Stimulated activated CD8-positive, alpha-beta memory T cell treated with anti-CD3 and anti-CD28 coated beads, Interleukin-2, amount 100 ng/mL, for 1 hour (primary cell): ENCODE measurements around the gene HEBP2.
"Not testable (repeated sequence)": the region's sequence is repeated elsewhere in the genome, so short reads cannot be mapped to it uniquely, and the experiment has no call there.

ENCODE experiments used
- DNase-seq, 2 donors: peaks; one replicate each; pipeline ENCODE4 v3.0.0-alpha.2; 2020; ENCODE audit warnings: low read depth in 2 of 2

The HEBP2 gene

DNA sequence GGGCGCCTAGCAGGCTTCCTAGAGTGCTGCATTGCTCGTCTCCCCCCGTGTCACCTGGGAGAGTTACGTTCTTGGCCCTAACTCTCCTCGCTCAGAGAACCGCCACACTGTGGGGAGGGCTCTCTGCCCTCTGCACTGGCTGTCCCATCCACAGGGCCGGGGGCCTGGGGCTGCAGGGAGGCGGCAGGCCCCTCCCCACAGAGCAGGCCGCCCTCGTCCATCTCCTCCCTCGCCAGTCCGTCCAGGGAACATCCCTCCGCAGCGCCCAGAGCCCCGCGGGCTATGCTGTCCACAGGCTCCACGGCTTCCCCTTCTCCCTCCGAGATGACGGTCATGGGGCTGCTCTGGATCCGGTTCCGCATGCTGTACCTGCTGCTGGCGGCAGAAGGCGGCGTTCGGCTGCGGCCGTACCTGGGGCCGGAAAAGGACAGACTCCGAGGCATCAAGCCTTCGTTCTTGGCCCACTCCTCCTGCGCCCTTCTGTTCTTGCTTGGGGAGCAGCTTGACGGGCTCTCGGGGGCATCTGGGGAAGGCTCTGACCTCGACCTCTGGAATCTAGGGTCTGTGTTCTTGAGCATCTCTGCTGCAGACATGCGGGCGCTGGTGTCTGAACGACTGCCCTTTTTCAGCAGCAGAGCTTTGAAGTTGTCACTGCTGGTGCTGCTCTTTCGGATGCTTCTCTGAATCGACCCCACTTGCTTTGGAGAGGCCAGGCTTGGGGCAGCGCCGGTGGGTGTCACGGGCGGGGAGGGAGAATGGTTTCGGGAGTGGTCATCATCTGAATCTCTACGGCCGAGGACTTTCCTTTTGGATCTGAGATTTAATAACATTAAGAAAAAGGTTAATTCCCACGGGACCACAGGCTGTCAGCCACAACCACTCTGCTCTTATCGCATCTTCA, 20.2 kb downstream of the HEBP2 start:
- no peak for DNase-seq

DNA sequence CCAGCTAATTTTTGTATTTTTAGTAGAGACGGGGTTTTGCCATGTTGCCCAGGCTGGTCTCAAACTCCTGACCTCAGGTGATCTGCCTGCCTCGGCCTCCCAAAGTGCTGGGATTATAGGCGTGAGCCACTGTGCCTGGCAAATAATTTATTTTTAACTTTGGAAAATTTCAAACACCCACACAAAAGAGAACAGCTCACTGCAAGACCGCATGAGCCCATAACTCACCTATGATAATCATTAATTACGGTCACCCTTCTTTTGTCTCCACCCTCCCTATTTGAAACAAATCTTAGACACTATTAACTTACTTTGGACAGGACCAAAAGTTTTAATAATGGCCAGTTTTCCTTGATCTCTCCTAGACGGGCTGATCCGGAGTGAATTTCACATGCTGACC, 21.2 kb downstream of the HEBP2 start:
- DNase-seq = not testable (repeated sequence)

DNA sequence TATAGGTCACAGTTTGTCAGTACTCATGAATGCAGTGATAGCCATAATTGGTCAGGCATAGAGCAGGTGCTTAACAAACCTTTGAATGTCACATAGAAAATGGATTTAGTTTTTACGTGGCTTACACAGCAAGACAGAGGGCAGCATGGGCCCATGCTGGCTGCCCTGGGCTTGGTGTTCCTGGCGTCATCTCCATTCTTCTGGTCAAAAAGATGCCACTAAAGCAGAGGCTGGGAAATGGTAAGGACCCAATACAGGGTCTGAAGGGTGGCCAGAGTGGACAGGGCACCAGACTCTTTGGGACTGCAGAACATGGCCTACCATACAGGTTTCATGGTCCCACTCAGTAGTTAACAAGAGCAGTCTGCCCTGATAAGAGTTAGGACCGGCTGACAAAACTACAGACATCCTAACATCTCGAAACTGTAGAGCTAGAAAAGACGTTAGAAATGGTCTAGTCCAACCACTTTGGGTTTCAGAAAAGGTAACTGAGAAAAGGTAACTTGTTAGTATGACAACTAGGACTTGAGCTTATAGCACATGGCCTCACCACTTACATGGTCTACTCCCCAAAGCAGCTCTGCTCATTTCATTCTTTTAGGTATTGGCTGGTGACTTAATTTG, 22.6 kb downstream of the HEBP2 start:
- DNase-seq = no peak

DNA sequence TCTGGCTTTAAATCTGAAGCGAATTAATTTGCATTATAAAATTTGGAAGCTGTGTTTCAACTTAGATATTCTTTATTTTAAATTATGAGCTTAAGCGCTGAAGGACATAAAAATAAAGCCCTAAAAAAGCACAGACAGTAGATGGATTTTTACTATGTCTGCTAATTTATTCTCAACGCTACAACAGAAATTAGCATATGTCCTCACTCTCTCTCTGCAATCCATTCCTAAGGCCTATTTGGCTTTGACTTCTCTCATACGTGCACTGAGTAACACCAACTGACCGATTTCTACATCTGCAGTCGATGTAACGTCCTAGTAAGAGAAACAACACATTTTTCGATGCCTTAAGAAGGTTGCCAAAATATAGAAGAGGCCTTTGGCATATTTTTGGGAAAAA, 23.7 kb downstream of the HEBP2 start:
- DNase-seq = no peak

DNA sequence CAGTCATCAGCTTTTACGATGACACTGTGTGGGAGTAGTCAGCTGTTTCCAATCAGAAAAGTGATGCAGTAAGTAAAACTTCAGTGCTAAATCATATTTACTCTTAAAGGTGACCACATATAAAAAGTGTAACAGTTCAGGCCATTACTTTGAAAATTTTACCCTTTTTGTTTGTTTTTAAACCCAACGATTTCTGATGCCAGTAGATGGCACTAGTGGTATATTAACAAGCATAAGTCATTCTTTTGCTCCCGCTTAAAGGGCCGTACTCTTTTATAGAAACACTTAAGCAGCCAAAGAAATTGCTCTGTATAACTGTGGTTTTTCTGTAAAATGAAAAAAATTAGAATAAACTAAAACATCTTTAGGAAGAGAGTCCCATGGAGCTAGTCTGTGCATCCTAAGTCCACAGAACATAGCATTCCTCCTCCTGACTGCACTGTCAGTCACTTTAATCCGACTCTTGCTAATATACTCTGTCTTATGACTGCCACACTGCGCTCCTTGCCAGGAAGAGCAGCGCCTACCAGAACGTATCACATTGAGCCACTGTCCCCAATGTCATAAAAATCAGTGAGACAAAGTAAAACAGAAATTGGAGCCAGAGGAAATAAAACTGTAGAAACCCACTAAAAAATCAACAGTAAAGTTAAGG, 25.0 kb downstream of the HEBP2 start:
- DNase-seq = no peak

DNA sequence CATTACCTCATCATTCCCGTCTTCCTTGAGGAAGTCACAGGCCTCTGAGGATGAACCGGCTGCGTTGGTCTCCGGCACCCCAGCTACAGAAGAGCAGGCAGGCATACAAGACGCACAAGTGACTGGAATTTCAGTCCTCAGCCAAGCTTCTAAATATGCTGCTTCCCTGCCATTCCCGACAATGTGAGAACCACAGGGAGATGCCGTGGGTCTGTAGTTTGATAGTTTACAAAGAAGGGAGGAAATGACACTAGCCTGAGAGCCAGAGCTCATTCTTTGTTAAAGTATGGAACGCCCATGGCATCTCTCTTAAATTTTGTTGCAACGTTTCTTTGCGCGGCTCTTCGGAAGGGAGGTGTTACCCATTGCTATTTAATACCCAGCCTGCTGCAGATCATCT, 25.7 kb downstream of the HEBP2 start:
- no peak for DNase-seq

DNA sequence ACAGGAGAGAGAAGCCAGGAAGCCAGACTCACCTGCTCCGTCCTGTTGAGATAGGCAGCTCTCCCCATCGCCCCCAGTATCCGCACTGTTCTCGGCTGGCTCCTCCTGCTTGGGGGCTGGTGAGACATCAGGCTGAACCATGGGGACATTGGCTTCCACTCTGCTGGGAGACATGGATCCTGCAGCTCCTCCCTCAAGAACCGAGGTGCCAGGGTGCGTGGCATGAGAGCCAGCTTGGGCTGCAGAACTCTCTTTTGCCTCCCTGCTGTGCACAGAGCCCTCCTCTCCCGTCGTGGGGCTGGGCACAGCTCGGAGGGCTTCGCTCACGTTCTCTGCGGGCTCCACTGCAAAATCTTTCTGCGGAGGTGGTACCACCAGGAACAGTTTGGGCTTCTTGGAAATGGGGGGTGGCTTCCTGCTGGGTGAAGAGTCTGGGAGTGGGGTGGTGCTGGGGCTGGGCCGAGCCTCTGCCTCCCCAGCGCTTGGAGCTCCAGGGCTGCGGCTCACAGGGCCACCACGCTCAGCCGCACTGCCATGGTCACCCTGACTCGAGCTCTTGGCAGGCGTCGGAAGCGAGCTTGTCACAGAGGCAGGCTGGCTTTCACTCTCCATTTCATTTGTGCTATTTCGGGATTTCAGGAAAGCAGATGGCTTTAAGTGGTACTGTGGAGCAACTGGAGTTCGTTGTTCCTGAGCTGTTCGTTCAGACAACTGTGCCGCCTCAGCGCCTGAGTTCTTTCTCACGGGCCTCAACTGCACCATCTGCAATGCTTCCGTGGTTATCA, 26.5 kb downstream of the HEBP2 start:
- no peak for DNase-seq

DNA sequence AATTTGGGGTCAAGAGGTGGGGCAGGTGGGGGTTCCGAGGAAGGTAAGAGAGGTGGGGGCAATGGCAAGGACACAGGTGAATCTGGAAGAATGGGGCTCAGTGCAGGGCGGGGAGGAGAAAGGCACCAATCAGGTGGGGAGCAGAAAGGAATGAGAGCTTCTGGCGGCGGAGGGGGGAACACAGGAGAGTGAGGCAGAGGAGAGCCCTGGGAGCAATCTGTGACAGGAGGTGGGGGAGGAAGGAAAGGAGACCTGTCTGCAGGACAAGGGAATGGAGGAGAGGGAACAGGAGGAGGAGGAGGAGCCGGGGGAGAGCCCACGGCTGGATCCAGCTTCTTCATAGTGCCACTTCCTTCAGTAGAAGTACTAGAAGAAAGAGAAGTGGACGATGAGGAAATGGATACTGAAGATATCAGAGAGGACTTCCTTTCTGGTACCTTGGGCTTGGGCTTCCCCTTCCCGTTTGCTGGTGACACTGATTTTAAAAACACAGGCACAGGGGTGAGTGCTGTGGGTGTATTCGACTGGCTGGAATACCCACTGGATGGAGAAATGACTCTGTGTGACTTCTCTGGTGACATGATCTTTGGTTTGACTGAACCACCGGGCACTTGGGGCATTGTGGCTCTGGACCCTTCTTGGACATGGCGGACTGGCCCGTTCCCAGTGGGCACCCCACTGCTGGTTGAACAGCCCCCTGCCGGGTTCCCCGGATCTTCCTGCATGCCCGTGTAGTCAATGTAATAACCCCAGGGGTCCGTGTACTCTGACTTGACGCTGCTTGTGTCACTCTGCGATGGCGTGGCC, 27.4 kb downstream of the HEBP2 start:
- DNase-seq = no peak

DNA sequence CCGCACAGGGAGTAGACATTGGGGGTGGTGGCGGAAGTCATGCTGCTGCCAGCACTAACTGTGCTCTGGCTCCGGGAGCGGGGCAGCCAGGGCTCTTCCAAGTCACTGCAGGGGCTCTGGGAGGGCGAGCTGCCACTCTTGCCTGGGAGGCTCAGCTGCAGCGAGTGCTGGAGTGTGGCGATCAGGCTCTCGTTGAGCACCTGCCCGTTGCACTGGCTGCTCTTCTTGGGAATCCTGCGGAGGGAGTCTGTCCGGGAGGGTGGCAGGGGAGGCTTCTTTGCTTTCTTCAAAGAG, 28.0 kb downstream of the HEBP2 start:
- no peak for DNase-seq

DNA sequence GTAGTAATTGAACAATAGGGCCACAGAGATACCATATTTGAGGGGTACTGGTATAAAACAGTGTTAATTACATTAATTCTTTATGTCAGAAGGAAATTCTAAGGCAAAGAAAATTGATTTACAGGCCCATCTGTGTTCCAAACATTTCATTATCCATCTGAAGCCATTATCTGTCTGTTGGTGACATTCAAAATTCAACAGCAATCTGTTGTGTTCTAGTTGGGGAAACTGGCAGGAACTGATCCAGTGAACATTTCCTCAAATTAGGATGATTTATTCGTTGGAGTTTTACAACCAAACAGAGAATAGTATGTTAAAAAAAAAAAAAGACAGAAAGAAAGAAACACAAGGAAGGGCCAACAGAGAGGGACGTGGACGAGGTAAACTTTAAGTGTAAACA, 30.1 kb downstream of the HEBP2 start:
- DNase-seq = no peak

DNA sequence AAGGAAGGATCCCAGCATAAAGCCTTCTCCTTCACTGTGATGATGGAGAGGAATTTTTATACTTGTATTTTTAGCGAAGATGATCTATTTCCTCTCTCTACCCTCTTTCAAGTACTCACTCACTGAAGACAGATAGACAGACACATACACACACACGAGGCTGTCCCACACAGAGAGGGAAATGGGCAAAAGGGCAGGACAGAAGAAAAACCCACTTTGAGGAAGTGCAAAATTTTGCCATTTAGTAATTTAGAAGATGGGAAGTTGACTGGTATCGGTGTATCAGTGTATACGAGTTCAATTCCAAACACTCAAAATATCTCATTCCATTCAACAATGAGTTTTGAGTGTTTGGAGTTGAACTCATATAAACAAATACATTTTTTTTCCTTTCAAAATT, 30.9 kb downstream of the HEBP2 start:
- DNase-seq = no peak

DNA sequence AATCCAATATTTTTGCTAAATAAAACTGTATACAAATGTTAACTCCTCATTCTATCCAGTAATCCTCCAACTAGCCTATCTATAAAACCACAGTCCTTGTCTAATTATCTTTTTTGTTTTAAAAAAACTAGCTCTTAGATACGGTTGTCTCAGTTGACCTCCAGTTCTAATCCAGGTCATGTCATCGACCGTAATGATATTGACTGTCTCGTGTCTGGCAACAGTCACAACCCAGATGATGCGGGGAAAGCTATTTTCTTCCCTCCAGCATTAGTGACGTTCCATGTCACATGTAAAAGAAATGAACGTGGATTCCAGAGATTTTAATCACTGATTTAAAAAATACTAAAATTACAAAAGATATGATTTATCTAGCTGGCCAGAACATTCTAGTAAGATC, 35.5 kb downstream of the HEBP2 start:
- no peak for DNase-seq

DNA sequence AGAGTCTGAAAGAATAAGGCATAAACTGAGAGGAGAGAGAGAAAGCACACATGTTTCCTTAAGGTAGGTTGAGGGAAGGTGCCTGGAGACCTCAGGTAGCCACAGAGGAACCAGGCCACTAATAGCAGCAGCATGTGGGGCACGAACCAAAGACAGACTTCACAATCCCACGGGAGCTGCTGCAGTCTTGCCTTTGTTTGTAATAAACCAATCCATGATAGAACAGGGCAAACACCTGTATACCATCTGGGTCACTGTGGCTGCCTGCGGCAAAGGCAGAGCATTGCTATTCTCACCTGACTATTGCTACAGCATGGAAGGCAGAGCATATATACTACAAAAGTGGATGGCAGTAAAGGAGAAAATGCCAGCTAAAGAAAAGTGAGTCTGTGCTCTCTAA, 36.3 kb downstream of the HEBP2 start:
- DNase-seq = no peak

DNA sequence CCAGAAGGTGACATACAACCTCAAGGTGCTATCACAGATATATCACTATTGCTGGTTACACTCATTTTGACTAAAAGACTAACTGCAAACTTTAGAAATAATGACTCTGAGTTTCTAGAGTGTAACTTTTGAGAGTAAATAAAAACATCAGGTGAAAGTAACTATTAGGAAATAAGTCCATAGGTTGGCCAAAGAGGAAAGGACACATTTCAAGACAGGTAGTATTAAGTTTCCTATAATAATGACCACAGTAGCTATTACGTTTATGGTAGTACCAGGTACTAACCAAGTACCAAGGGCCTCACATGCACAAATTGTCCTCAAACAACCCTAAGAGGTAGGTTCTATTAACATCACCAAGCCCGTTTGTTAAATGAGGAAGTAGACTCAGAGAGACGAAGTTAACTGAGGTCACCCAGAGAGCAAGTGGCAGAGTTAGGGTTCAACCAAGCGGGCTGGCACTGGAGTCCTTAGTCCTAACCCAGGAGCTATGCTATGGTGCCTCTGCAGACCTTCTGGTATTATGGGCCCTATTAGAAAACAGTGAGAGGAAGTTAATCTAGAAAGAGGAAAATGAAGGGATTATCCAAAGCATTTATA, 36.8 kb downstream of the HEBP2 start:
- DNase-seq = no peak

DNA sequence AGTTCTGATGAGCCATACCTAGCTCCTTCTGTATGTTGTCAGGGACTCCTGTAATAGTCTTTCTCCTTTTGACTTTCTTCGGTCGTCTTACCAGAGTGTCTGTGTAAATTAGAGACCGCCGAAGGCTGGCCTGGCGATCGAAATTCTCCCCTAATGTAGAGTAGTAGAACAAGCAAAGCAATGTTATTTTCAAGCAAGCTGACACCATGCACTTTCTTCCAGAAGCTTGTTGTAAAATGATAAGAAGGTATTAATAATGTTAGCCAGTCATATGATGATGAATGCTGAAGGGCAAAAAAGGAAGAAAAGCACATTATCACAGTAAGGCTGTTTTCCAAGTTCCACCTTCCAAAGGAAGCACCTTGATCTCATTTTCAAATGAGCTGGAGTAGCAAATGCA, 37.9 kb downstream of the HEBP2 start:
- no peak for DNase-seq

DNA sequence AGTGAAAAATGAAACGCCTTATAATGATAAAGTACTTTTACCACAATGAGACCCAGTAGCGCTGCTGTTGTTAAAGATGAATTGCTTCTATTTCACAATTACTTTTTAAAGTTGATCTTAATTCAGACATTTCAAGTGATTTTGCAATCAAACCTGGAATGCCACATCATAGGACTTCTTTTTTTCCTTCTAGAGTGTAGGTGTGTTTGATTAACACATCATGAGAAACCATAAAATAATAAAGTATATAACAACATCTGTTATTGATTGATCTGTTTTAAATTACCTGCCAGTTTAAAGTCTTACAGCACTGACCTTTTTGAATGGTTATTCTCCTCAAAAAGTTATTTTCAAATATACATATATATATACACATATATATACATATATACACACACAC, 38.6 kb downstream of the HEBP2 start:
- DNase-seq = no peak

DNA sequence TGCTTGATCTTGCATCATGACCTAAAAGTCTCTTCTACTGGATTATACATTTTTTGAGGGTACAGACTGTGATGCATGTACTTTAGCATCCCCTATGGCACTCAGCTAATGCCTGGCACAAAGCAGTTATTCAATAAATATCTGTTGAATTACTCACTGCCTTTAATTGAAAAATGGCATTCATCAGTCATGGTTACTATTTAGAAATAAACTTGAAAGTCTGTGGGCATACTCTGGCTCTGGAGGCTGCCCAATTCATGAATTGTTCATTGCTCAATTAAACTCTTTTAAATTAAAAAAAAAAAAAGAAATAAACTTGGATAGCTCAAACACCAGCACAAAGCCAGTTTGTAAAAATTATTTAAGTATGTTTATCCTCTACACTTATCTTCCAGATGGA, 40.0 kb downstream of the HEBP2 start:
- no peak for DNase-seq

DNA sequence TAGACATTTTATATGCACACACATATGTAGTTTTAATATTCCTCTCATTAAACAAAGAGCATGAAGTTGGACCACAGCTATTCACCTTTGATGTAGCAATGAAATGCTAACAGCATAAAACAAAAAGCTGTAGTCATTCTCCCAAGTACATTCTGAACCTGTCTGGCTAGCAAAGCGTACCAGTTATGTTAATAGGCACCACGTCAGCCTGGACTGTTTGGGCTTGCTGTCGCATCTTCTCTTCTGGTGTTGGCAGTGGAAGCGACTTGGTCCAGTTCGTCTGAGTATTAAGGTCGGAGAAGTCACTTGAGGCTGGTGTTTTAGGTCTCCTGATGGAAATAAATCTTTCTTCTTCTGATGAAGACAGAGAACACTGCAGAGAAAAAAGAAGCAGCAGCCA, 42.8 kb downstream of the HEBP2 start:
- no peak for DNase-seq

DNA sequence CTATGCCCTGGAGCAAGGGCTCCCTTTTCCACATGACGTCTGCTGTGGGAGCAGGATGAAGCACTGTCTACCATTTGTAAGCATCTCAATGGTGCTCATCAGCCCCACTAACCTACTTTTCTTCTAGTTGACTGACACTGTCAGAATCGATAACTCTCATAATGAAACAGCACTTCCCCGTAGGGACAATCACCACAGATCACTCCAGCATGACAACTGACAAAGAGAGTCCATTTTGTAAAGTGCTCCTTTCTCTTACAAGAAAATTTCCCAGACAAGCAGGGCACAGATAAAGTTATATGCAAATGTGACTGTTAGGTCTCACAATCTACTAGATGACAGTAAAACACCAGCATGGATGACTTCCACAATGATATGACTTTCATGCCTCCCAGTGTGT, 46.4 kb downstream of the HEBP2 start:
- DNase-seq = no peak

DNA sequence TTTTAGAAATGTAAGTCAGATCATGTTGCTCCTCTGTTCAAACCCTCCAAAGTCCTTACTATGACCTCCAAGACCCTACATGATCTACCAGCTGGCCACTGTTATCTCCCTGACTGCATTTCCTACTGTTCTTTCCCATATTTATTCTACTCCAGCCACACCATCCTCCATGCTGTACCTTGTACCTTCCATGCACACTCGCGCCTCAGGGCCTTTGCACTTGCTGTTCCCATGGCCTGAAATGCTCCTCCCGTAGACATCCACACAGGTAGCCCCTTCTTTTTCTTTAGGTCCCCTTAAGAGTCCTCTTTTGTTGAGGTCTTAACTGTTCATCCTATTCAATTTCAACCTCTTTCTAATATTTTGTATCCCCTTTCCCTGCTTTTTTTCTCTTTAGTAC, 47.0 kb downstream of the HEBP2 start:
- no peak for DNase-seq
